GM19025 (cell line): ENCODE results near the gene COL21A1.

Experiments
- ATAC-seq: cut with Tn5 transposase; IDR thresholded peaks from one replicate; pipeline ENCODE4 v1.9.1; 2021; ENCODE audit warnings: mild to moderate bottlenecking, low read depth, moderate library complexity; ENCODE audit not compliant: unreplicated experiment

Gene COL21A1

DNA sequence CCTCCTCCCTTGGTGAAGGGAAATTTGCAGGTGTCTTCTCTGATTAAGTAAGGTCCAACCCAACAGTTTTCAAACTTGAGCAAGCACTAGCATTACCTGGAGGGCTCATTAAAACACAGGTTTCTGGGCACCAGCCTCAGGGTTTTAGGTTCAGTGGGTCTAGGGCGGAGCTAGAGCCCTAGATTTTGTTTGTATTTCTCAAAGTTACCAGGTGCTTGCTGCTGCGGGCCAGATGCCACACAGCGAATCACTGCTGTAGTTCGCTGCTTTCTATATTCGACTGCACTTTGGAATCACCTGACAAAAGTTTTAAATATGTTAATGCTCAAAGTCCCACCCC is 869 bp downstream of the COL21A1 start:
- ATAC-seq: no peak

DNA sequence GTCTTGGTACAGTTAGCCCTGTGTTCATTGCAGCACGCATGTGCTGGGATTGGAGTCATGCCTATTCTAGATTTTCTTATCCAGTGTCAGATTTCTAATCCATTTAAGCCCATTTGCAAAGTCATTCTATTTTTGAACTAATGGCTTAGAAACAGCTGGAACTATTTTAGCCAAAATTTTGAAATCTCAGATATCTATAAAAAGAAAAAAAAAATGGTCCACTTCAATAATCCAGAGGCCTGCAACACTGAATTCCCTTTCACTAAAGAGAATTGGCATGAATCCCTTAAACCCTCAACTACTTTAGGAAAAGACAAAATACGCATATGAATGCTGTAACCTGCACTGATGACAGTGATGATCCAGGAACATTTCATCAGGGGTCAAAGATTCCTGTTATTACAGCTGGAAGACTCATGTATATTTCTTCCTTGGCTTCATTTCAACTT is 1.5 kb downstream of the COL21A1 start:
- no peak for ATAC-seq

DNA sequence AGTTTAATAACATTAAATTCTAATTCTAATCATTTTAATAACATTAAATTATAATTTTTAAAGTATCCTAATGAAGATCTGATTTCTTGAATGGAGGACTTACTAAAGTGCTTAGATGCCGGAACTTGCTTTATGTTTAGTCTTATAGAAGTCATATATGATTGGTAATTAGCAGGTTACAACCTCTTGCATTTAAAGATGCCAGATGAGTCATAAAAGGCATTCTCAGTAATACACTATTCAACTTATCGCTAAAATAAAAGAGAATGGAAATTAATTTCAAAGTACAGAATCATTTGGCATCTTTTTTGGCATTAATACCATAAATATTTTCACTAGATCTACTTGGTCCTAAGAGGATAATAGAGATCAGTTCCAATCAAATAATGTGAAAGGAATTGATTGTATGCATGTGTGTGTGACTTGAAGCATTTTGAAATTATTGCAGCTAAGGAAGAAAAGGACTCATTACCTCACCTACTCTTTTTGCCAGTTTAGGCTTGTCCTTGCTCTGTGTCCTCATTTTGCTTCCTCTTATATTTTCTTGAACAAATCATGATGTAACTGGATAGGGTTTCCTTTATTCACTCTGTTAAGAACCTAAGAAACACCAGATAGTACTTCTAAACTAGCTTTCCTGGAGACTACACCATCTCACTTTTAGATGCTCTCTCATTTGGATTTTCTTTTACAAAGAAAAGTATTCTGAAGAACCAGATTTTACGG is 2.7 kb downstream of the COL21A1 start:
- no peak for ATAC-seq

DNA sequence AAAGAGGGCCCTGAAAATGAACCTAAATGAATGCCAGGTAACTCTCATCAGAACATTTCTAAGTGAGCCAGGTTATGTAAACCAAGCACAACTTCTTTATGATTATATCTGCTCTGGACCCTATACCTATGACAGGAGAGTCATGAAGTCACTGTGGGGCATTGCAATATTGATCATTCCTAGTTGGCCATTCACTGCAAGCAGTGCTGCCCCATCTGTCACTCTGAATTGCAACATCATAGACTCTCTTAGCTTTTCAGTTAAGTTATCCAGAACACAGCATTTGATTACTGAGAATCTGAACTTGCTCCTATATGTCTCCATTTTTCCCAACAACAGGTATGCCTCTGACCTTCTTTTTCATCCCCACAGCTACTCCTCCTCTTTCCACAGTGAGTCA is 3.3 kb downstream of the COL21A1 start:
- no peak for ATAC-seq

DNA sequence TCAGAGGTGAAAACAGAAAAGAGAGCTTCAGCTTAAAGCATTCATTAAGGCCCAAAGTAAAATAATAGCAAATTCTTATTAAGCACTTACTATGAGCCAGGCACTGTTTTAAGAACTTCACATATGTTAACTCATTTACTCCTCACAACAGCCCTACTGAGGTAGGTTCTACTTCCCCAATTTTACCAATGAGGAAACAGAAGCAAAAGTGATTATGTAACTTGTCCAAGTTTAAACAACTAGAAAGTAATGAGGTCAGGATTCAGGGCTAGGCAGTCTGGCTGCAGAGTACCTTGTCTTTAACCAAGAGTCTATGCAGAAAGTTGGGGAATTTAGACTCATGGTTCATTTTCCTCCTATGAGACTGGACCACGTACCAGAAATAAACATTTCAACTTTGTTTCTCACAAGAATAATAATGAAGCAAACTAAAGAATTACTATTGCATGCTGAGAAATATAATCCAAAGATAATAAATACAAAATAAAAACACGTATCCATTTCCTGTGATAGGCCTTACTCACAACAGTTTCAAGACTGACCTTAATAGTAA is 3.8 kb downstream of the COL21A1 start:
- ATAC-seq: no peak

DNA sequence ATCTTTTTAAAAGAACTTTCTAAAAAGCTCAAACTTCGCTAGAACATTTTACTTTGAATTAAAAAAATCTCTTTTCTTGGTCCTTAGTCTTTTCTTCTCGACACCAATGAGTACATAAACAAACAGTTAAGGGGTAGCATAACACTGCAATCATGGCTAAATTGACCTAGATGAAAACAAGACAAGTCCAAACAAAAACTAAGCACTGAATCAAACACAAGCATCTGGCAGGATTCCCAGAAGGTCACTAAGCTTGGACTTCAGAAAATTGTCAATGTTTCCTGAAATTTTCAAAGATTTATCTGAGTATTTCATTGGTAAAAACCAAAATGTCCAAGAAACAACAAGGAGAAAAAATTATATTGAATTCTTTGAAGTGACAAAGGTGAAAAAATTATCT is 5.0 kb downstream of the COL21A1 start:
- ATAC-seq: no peak

DNA sequence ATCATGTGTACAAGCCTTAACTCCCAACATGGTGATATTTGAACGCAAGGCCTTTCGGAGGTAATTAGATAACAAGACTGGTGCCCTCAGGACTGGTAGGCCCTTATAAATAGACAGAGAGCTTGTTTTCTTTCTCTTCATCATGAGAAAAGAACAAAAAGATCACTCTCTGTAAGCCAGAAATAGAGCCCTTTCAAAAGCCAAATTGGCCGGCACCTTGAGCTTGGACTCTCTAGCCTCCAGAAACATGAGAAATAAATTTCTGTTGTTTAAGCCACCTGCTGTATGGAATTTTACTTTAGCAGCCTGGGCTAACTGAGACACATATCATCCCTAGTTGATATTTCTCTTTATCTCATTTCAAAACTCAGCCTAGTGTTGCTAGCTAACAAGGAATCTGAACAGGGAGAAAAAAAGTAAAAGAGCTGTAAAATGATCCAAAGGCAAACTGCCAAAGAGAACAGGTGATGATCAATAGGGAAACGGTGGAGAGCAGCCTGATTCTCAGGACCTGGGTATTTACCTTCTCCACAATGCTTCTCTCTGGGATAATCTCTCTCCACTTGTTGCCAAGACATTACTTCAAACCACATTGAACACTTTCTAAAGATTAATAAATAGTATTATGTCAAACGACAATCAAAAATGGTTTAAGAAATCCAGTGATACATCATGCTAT is 6.1 kb downstream of the COL21A1 start:
- ATAC-seq: no peak

DNA sequence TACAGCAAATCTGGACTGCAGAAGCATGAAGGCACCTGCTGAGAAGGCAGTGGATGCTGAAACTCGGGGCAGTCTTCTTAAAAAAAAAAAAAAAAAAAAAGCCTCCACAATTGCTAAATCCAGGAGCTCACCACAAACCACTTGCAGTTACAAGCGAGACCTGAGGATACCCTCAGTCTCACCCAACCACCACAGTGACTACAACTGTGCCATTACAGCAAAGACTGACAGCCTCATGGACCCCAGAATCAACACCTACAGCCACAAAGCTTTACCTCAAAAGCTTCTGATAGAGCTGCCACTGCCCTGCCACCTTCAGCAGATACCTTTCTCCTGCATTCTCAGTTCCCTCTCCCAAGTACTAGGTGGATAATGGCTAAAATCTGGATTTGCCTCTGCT is 9.0 kb downstream of the COL21A1 start:
- no peak for ATAC-seq

DNA sequence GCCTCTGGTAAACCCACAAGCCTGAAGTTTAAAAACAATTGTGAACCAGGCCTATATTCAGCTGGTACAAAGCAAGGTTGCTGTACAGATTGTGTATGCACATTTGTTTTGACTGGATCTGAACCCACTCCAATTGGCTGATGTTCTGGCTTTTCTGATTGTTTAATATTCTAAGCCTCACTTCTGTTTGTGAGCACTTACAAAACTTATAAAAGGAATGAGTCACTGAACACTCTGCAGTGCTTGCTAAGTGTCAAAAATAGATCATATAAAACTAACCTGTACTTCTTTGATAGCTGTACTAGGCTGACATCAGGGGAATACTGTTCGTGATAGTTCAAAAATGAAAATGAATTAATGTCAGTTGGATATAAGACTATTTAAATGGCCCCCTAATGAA is 12.1 kb downstream of the COL21A1 start:
- ATAC-seq: no peak

DNA sequence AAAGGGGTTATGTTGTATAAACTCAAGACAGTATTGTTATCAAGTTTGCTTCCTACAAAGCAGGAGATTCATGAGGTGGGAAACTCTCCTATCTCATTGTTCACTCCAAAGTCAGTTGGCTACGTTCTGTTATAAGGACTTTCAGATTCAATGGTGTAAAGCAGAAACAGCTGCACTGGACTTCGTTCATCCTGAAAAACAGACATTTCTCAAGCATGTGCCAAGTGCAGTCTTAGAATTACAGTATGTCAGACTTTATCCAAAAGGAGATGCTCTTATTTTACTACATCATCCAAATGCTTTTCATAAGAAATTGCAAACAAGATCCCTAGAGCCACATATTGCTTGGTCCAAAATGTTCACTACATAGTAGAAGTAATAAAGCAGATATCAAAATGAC is 14.9 kb downstream of the COL21A1 start:
- no peak for ATAC-seq

DNA sequence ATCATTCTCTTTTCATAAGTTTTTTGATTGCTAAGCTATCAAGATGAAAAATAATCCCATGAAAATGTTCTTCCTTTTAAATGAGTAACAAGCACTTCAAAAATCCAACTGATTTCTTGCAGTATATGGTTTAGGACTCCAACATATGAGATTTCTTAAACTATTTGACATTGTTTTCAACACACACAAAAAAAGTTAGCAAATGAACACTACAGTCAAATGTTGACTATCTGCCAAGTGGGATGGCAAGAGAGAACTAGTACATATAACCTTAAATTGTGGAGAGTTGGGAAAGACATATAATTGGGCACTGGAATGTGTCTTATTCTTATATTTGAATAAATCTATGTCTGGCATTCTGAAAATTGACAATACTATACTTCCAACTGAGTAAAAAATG is 15.6 kb downstream of the COL21A1 start:
- ATAC-seq: no peak

DNA sequence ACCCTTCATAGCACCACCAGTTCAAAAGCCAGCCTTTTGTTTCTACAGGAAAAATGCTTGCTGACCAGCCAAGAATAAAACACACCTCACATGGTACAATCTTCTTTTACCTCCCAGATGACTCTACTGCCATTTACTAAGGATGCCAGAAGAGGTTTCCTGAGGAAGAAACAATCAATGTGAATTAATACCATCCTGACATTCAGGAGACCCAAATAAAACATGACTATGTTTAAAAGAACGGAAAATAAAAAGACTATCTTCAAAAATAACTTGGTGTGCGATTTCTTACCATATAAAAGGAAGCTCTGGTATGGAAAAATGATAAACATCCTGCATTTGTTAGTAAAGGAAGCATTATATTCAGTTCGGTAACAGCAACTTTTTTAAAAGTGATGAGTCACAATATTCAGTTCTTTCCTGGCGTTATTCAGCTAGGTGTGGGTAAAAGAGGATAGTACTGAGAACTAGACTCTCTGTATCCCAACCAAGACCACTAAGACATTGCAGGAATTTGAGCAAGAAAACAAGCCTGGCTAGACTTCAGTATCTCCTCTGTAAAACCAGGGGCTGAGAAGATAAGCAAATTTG is 16.3 kb downstream of the COL21A1 start:
- ATAC-seq: no peak

DNA sequence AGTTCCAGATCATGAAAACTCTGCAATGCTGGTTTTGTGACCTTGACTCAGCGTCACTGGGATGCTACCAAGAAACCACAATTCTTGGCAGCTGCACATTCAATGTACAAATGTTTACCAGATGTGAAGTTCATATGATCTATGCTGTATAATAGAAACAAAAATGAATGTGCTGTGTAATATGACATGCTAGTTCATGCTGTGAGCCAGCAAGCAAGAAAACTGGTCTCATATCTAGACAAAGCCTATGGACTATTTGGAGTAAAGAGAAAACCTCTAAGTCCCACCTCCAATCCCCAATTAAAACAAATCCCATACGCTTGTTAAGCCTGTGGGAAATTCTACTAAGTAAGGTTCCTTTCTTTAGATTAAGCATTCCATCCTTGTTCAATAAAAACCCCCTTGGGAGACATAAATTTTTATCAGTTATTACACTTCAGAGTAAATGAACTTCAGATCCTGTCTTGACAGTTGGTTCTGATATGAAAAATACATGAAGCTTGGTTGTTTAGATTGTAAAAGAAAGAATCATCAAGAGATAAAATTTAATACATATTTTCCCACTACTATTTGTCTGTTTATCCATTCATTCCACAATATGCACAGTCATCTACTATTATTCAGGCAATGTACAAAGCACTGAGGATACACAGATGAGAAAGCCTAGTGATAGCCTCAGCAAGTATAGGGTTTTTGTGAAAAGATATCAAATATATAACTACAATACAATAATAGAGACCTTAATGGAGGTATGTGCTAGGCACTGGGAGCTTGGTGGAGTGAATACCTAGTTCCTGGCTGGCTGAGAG is 20.1 kb downstream of the COL21A1 start:
- no peak for ATAC-seq

DNA sequence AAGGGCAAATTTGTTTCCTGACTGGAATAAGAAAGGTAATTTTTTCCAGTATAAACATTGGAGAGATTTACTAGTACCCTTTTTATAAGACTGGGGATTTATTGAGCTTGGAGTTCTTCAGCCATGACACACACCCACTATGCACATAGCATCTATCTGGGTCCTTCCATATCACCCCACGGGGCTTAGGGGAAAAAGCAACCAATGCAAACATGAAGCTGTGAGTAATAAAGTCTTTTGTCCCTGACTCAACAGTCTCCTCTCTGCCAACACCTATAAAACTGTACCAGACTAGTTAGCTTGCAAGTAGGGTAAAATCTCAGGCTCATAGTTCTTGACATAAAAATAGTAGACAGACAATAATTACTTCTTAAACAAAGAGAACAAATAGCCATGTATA is 23.4 kb downstream of the COL21A1 start:
- no peak for ATAC-seq

DNA sequence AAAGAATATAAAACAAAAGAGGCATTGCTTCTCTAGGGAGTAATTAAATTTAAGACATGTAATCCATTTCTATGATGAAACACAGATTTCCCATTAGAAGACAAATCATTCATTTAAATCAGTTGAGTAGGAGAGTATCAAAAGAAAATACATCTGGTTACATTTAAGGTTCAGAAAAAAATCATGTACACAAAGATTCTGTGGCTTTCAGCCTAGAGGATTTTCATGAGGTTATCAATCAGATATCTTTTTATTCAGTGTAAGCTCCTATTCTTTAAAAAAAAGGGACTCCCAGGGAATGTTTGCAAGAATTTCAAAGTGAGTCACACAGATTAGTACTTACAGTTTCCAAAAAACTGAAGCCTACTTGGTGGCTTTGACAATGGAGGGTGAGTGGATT is 24.9 kb downstream of the COL21A1 start:
- no peak for ATAC-seq

DNA sequence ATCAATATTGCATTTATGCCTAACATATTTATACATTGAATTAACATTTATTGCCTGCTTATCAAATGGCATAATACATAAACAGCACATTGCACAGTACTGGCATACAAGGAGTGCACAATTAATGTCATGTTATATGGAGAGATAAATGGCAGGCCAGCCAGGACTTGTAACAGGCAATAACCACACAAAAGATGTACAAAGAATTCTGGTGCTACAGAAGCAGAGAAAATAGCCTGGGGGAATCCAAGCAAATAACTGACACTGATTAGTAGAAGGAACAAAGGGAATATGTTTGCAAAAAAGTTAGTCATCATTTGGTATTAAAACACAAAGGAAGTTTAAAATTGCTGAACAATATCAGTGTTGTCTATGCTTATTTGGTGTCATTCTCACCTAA is 27.3 kb downstream of the COL21A1 start:
- ATAC-seq: no peak

DNA sequence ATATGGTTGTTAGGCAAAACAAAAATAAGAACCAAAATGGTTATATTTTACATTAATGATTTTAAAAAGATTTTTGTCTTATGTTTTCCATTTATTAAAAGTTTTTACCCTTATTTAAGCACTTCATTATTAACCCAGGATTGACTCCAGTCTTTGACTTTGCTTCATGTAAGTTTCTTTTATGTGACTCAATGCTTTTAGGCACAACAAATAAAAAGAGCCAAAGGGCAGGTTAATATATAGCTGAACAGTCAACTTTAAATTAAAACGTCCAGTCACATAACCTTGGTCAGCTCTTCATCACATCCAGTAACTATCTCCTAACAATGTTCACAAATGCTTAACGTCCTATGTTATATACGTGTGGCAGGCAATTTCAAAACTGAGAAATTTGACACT is 32.7 kb downstream of the COL21A1 start:
- no peak for ATAC-seq

DNA sequence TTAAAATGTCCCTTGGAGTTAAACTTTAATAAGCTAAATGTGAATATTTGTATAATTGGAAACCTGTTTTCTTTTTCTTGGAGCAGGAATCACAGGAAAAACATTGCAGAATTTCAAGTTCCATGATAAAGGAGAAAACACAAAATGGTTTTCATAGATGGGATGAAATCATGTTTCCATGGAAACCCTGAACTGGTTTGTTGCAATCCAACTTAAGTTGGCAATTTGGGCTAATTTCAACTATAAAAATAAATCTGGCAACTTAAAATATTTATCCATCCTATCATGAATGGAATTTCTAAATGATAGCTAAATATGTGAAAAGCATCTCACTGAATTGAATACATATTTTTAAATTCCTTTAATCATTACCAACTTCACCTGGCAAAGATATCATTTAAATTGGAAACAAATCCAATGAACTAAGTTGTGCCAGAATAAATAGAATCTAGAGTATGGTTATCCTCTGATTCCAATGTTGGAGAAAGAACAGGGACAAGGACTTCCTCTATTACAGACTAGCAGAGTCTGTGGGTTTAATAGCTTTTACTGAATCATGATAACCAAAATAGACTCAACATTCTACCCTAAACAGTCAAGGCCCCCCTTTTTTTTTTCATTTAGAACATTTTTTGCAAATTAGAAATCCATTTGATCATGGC is 33.2 kb downstream of the COL21A1 start:
- ATAC-seq: no peak

DNA sequence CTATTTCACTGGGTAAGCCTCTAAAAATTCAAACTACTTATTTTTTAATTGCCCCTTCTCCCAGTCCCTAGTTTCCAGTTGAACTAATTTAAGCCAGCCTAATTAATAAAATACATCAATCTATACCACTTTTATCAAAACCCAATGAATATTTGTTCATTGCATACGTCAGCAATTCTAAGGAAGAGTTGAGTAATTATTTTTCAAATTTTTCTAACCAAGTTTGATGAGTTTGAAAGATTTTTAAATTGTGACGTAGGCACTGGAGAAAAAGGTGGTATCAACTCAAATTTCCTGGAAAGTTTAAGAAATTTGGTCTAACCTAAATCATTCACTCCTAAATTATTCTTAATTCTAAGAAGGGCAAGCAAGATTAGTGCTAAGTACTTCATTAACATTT is 35.7 kb downstream of the COL21A1 start:
- no peak for ATAC-seq

DNA sequence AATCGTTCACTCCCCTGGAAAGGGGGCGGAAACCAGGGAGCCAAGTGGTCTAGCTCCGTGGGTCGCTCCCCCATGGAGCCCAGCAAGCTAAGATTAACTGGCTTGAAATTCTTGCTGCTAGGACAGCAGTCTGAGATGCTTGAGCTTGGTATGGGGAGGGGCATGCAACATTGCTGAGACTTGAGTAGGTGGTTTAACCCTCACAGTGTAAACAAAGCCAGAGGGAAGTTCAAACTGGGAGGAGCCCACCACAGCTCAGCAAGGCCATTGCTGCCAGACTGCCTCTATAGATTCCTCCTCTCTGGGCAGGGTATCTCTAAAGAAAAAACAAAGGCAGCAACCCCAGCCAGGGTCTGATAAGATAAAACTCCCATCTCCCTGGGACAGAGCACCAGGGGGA is 43.2 kb downstream of the COL21A1 start:
- ATAC-seq: no peak
